Ishikawa (cell line): ENCODE data around the gene MAK.
A peak's percentile ranks its signal among the peaks of the same experiment; 100 is the strongest.

ENCODE experiments used
- CEBPB ChIP-seq: IDR thresholded peaks from 2 replicates; pipeline ENCODE4 v1.6.1; 2012
- CREB1 ChIP-seq: IDR thresholded peaks from 2 replicates; pipeline ENCODE4 v1.6.1; 2012; ENCODE audit warnings: low read depth
- EGR1 ChIP-seq: IDR thresholded peaks from 2 replicates; pipeline ENCODE4 v1.6.1; 2012
- EP300 ChIP-seq: IDR thresholded peaks from 2 replicates; pipeline ENCODE4 v1.6.1; 2012; ENCODE audit warnings: borderline replicate concordance
- FOXM1 ChIP-seq: IDR thresholded peaks from 2 replicates; pipeline ENCODE4 v1.6.1; 2012; ENCODE audit warnings: low read depth, borderline replicate concordance
- NFIC ChIP-seq: IDR thresholded peaks from 2 replicates; pipeline ENCODE4 v1.6.1; 2012
- RAD21 ChIP-seq: IDR thresholded peaks from 2 replicates; pipeline ENCODE4 v1.6.1; 2012; ENCODE audit warnings: low read depth
- TAF1 ChIP-seq: IDR thresholded peaks from 2 replicates; pipeline ENCODE4 v1.6.1; 2012; ENCODE audit warnings: low read depth, mild to moderate bottlenecking
- TCF12 ChIP-seq: IDR thresholded peaks from 2 replicates; pipeline ENCODE4 v1.6.1; 2012; ENCODE audit warnings: low read depth
- TEAD4 ChIP-seq: IDR thresholded peaks from 2 replicates; pipeline ENCODE4 v1.6.1; 2012
- YY1 ChIP-seq: IDR thresholded peaks from 2 replicates; pipeline ENCODE4 v1.6.1; 2012; ENCODE audit warnings: low read depth
- ZBTB7A ChIP-seq: IDR thresholded peaks from 2 replicates; pipeline ENCODE4 v1.6.1; 2012; ENCODE audit warnings: low read depth
- TF ChIP-seq, protein P1 (sequence below): IDR thresholded peaks from 2 replicates; pipeline ENCODE4 v1.6.1; 2012; ENCODE audit warnings: low read depth, mild to moderate bottlenecking
- TF ChIP-seq, protein P2 (sequence below): IDR thresholded peaks from 2 replicates; pipeline ENCODE4 v1.6.1; 2012
- TF ChIP-seq, protein P3 (sequence below): IDR thresholded peaks from 2 replicates; pipeline ENCODE4 v1.6.1; 2012

Gene MAK

DNA sequence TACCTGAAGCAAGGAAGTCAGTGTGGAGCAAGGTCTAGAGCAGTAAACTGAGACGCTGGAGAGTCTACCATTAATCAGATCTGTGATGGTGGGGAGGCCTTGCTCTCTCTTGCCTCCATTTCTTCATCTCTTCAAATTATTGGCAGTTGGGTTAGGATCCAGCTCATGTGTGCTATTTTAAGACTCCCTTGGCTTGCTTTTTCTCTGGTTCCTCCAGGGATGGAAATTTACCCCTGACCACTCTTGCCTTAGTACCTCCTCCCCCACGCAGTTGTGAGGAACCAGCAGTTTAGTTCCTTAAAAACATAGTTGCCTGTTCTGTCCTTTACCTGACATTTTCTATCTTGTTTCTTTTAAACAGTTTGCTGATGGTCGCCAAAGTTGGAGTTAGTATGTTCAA is 108.1 kb downstream of the MAK start:
- TF ChIP-seq NFIC (no peak), RAD21 (no peak), YY1 (no peak), TEAD4 (no peak), FOXM1 (no peak), TAF1 (no peak), ZBTB7A (no peak), EP300 (no peak), EGR1 (no peak)
- TF ChIP-seq, protein P1, sequence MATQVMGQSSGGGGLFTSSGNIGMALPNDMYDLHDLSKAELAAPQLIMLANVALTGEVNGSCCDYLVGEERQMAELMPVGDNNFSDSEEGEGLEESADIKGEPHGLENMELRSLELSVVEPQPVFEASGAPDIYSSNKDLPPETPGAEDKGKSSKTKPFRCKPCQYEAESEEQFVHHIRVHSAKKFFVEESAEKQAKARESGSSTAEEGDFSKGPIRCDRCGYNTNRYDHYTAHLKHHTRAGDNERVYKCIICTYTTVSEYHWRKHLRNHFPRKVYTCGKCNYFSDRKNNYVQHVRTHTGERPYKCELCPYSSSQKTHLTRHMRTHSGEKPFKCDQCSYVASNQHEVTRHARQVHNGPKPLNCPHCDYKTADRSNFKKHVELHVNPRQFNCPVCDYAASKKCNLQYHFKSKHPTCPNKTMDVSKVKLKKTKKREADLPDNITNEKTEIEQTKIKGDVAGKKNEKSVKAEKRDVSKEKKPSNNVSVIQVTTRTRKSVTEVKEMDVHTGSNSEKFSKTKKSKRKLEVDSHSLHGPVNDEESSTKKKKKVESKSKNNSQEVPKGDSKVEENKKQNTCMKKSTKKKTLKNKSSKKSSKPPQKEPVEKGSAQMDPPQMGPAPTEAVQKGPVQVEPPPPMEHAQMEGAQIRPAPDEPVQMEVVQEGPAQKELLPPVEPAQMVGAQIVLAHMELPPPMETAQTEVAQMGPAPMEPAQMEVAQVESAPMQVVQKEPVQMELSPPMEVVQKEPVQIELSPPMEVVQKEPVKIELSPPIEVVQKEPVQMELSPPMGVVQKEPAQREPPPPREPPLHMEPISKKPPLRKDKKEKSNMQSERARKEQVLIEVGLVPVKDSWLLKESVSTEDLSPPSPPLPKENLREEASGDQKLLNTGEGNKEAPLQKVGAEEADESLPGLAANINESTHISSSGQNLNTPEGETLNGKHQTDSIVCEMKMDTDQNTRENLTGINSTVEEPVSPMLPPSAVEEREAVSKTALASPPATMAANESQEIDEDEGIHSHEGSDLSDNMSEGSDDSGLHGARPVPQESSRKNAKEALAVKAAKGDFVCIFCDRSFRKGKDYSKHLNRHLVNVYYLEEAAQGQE = no peak

DNA sequence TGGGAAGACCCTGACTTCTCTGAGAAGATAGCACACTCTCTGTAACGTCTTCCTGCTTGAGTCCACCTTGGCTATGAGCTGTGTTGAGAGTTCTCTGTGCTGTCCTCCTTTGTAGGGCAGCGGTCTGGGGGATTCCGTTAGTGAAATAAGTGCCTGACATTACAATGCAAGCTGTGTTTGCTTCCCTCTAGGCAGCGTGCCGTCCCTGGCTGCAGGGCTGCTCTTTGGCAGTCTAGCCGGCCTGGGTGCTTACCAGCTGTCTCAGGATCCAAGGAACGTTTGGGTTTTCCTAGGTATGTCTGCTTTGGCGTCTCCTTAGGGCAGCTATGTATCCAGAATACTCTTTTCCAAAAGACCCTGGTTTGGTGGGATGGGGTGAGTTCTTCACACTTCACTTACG is 112.6 kb downstream of the MAK start:
- TF ChIP-seq FOXM1 = no peak
- TF ChIP-seq CREB1 = no peak
- no peak for TF ChIP-seq TAF1
- TF ChIP-seq, protein P1 = no peak
- no peak for TF ChIP-seq NFIC

DNA sequence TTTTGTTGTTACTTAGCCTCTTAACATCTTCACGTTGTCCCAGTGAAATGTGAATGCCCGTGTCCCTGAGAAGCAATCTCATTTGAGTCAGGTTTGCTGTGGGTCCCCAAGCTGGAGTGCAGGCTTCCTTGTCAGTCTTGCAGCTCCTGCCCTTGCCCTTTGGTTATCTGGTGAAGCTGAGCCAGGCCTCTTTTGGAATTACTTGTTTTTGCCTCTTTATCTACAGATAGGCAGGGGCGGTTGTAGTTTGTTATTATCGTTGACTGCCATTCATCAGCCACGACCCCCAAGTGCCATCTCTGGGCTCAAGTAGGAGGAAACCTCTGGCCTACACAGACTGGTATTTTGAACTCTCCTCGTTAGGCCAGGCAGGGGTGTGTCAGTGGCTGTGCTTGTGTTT is 113.3 kb downstream of the MAK start:
- TF ChIP-seq, protein P2, sequence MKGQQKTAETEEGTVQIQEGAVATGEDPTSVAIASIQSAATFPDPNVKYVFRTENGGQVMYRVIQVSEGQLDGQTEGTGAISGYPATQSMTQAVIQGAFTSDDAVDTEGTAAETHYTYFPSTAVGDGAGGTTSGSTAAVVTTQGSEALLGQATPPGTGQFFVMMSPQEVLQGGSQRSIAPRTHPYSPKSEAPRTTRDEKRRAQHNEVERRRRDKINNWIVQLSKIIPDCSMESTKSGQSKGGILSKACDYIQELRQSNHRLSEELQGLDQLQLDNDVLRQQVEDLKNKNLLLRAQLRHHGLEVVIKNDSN = no peak
- TF ChIP-seq RAD21 = no peak
- TF ChIP-seq, protein P3, sequence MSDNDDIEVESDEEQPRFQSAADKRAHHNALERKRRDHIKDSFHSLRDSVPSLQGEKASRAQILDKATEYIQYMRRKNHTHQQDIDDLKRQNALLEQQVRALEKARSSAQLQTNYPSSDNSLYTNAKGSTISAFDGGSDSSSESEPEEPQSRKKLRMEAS = no peak
- TF ChIP-seq TAF1 = no peak
- no peak for TF ChIP-seq TCF12
- no peak for TF ChIP-seq EP300
- TF ChIP-seq FOXM1 = no peak
- TF ChIP-seq TEAD4 = no peak
- TF ChIP-seq, protein P1 = no peak
- no peak for TF ChIP-seq CEBPB
- TF ChIP-seq CREB1 = no peak
- TF ChIP-seq NFIC = no peak
- no peak for TF ChIP-seq YY1
- no peak for TF ChIP-seq EGR1
- TF ChIP-seq ZBTB7A = no peak

DNA sequence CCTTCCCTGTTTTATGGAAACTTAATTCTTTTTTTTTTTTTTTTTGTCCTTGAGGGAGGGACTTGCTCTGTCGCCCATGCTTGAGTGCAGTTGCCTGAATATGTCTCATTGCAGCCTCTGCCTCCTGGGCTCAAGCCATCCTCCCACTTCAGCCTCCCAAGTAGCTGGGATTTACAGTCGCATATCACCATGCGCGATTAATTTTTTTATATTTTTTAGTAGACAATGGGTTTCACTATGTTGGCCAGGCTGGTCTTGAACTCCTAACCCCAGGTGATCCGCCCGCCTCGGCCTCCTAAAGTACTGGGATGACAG is 114.8 kb downstream of the MAK start:
- no peak for TF ChIP-seq EGR1

DNA sequence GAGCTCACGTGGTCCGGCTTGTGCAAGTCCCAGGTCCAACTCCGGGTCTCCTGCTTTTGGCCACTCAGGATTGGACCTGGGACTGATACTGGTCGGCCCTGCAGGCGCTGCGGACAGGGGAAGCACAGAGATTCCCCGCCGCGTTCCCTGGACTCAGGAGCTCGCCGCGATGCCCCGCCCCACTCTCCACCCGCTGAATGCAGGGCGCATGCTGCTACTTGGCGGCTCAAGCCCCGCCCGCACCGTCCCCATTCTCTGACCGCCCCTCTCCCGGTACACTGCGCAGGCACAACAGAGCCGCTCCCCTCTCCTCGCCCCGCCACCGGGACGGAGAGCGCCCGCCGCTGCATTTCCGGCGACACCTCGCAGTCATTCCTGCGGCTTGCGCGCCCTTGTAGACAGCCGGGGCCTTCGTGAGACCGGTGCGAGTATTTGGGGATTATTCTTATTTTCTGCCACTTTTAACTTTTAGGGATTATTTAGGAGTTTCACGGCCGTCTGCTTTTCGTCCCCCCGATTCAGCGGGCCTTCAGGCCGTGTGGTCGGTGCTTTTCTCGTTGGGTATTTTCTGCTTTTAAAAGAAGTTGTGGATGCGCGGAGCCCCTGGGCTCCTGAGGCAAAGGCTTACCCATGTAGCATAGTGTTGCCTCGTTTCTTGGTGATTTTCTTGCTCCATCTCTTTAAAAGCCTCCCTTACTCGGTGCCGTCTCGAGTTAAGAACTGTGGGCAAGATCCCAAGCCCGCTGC is 115.3 kb downstream of the MAK start, which contains the start of gene TMEM14C:
Gene TMEM14C (plus strand): TSS at position 251 of the 747 bp plus-strand sequence. CDS start 1,544 bp downstream, outside the sequence.
- no peak; the same call in 1 of the 2 replicates for TF ChIP-seq CREB1
- TF ChIP-seq EGR1 = no peak
- TF ChIP-seq NFIC = no peak
- TF ChIP-seq, protein P2 = peak; percentile 89
- TF ChIP-seq YY1 = peak; percentile 26; the same call in 1 of the 2 replicates
- peak; percentile 34; the same call in 1 of the 2 replicates for TF ChIP-seq TEAD4
- peak; percentile 64; the same call in 1 of the 2 replicates for TF ChIP-seq TCF12
- TF ChIP-seq, protein P1 = no peak
- TF ChIP-seq, protein P3 = no peak; the same call in none of the 2 replicates
- peak; percentile 19; the same call in 1 of the 2 replicates for TF ChIP-seq RAD21
- peak; percentile 89 for TF ChIP-seq TAF1
- TF ChIP-seq ZBTB7A = 0 out of 2 replicates have a peak, but pooled peaks have one; percentile 29
- 0 out of 2 replicates have a peak, but pooled peaks have one; percentile 12 for TF ChIP-seq EP300
- TF ChIP-seq CEBPB = peak; percentile 83
- TF ChIP-seq FOXM1 = no peak
